Measurements from ENCODE around the gene MRPS24. TPM values are rescaled to one million over a fixed set of nuclear protein-coding genes. Genes with fewer than 3 reads are reported as not detected.

Gene MRPS24
- total and polyA plus RNA-seq, 2 of the 13 experiments (the other 11 are each of a cell fraction or from before 2014, with no cell fraction given), result 135 to 162 TPM

DNA sequence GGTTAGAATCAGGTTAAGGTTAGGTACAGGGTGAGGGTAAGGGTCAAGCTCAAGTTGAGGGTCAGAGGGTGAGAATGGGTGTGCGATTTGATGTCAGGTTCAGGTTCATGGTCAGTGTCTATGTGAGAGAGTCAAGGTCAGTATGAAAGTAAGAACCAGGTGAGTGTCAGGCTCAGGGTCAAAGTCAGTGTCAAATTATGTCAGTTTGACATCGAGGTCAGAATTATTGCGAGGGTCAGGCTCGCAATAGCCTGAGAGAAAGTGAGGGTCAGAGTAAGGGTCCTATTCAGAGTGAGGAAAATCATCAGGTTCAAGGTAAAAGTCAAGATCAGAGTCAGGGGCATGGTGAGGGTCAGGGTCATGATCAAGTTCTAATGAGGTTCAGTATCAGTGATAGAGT is 13.0 kb downstream of the MRPS24 start:
- intact Hi-C loops (cut with micrococcal nuclease; ENCODE audit: unreplicated experiment), result no loop called here
- CTCF ChIA-PET (ENCODE audit: low intra/inter-chr PET ratio, low total read pairs), result no interaction called here
- H3K9ac ChIP-seq (ENCODE audit: insufficient read depth, low read depth, low read length), result no peak overlapping the region
- no peaks in the 10 kb centered on the region for H3K79me2 ChIP-seq (ENCODE audit: insufficient read depth, low read length)
- peaks cover 9% of the 10 kb centered on the region; the same call in 1 of the 2 replicates for H3K4me1 ChIP-seq (ENCODE audit: insufficient read depth, low read length)
- TF ChIP-seq NR2F6 (IDR thresholded peaks at IDR 0.05), result 0 out of 2 replicates have a peak, but pooled peaks have one; percentile 14
- TF ChIP-seq NR2F6 (CRISPR knock-in tag; IDR thresholded peaks at IDR 0.05), result no peak
- TF ChIP-seq SMARCE1 (IDR thresholded peaks at IDR 0.05; ENCODE audit: borderline replicate concordance), result no peak
- no peak for TF ChIP-seq ZSCAN30 (CRISPR knock-in tag; IDR thresholded peaks at IDR 0.05)
- peak; percentile 71 for TF ChIP-seq RARA (CRISPR knock-in tag; IDR thresholded peaks at IDR 0.05)
- TF ChIP-seq NCOA2 (CRISPR knock-in tag; IDR thresholded peaks at IDR 0.05), result no peak
- TF ChIP-seq NCOR1 (IDR thresholded peaks at IDR 0.05; ENCODE audit: borderline replicate concordance, low read length), result peak; percentile 85; the same call in 1 of the 2 replicates
- TF ChIP-seq, protein P1, sequence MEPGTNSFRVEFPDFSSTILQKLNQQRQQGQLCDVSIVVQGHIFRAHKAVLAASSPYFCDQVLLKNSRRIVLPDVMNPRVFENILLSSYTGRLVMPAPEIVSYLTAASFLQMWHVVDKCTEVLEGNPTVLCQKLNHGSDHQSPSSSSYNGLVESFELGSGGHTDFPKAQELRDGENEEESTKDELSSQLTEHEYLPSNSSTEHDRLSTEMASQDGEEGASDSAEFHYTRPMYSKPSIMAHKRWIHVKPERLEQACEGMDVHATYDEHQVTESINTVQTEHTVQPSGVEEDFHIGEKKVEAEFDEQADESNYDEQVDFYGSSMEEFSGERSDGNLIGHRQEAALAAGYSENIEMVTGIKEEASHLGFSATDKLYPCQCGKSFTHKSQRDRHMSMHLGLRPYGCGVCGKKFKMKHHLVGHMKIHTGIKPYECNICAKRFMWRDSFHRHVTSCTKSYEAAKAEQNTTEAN (CRISPR knock-in tag; conservative IDR thresholded peaks at IDR 0.05), result no peak
- TF ChIP-seq SKI (IDR thresholded peaks at IDR 0.05; ENCODE audit: partially characterized antibody), result peak; percentile 89
- TF ChIP-seq TBL1XR1 (IDR thresholded peaks at IDR 0.05; ENCODE audit: borderline replicate concordance, low read length, partially characterized antibody), result peak; percentile 87
- ATAC-seq, result no peak
- in situ Hi-C loops (cut with HindIII; ENCODE audit: extremely low pct_ligation_motif_present, low pct_unique_long_range_greater_than_20kb), result no loop called here
- H3K36me3 ChIP-seq (replicated peaks in 1 of 2; ENCODE audit: control insufficient read depth in 1 of 2, insufficient read depth in 2 of 2, low read length in 2 of 2), result no peaks in the 10 kb centered on the region; a peak in 1 of 5 replicates
- no peak overlapping the region for H3K27ac ChIP-seq (ENCODE audit: extremely low read length, insufficient read depth, low read length)
- H2AFZ ChIP-seq (ENCODE audit: low read length), result no peak overlapping the region
- H4K20me1 ChIP-seq (ENCODE audit: insufficient read depth, low read length), result no peaks in the 10 kb centered on the region
- H3K27me3 ChIP-seq (ENCODE audit: control insufficient read depth in 1 of 2, insufficient read depth in 2 of 2, low read length in 2 of 2), result no peaks in the 10 kb centered on the region; a peak in 1 of 5 replicates
- no peak for FAIRE-seq
- no peak for DNase-seq (ENCODE audit: low spot score)
- no peak overlapping the region for H3K4me2 ChIP-seq (ENCODE audit: low read depth, low read length)
- BruUV-seq (replicated peaks), result no TSS peak
- POLR2A ChIA-PET, result interaction anchor here (0.5 to 1.2 kb wide), 2 partner anchors 13 to 67 kb away, joined by 3 read pairs; partner anchors contain the start of gene MRPS24
- H3K4me3 ChIP-seq (replicated peaks in 1 of 3; ENCODE audit: insufficient read depth in 1 of 3, low read depth in 2 of 3, low read length in 3 of 3), result no peak overlapping the region
- WGBS (ENCODE audit: low lambda C conversion rate), result 18% methylated on average over 4 of the region's 4 CpGs
- no peaks in the 10 kb centered on the region for H3K9me3 ChIP-seq (ENCODE audit: low read length)

Data from HepG2 (cell line).